Pancreas (tissue), 10 donors: Measurements from ENCODE around the gene RINT1. TPM values are rescaled to one million over a fixed set of nuclear protein-coding genes. Genes with fewer than 3 reads are reported as not detected.

Experiments
- ATAC-seq, 4 donors: fragments of 200-7000 bp; cut with Tn5 transposase; one replicate each; pipeline versions ENCODE4 v1.8.0 to v1.9.1; 2020; ENCODE audit warnings: mild to moderate bottlenecking in 4 of 4, moderate library complexity in 4 of 4
- DNase-seq, 6 donors: peaks; one replicate each; pipeline ENCODE4 v3.0.0-alpha.2; 2020
- FAIRE-seq: peaks from 2 replicates; lab custom pipeline; 2012; peaks lifted over from hg19 to GRCh38; lab: Jason Lieb, UNC
- H3K27ac ChIP-seq, 4 donors: fragments of 200-600 bp; sonication (generic); 1 replicate in 3 of 4; 2 replicates in 1 of 4; pipeline versions ENCODE4 v1.5.0 to v1.8.0; 2020
- H3K27me3 ChIP-seq, 4 donors: fragments of 200-600 bp; one replicate each; pipeline ENCODE4 v1.8.0; 2021
- H3K36me3 ChIP-seq, 3 donors: fragments of 200-600 bp; sonication (generic) in 1 of 3; one replicate each; pipeline versions ENCODE4 v1.5.0 to v1.8.0; 2020 to 2021
- H3K4me1 ChIP-seq, 3 donors: fragments of 200-600 bp; one replicate each; pipeline ENCODE4 v1.8.0; 2021
- H3K4me3 ChIP-seq, 4 donors: fragments of 200-600 bp; sonication (generic) in 2 of 4; one replicate each; pipeline versions ENCODE4 v1.5.0 to v1.8.0; 2020 to 2021
- H3K9me3 ChIP-seq, 4 donors: fragments of 200-600 bp; one replicate each; pipeline ENCODE4 v1.8.0; 2021
- CTCF ChIP-seq, 4 donors: fragments of 200-600 bp; sonication (generic) in 3 of 4; IDR thresholded peaks; one replicate each; pipeline versions ENCODE4 v1.5.0 to v1.8.0; 2021; ENCODE audit warnings: antibody characterized with exemption in 4 of 4
- WGBS, 2 donors: extraction: QIAGEN DNeasy Blood & Tissue Kit; methylation state at CpG; one replicate each; pipeline ENCODE4 v1.1.7; 2013; 5-methylcytosine and 5-hydroxymethylcytosine counted together
- intact Hi-C, 3 donors: fragments of 100-400 bp; cut with DNase I; formaldehyde crosslinking; loops; one replicate each; pipeline versions ENCODE4 v1.11.1 to v1.14.2; 2022
- polyA plus RNA-seq, 2 donors: library from polyadenylated mRNA; stranded (reverse); fragments of 200-250 nt; gene quantifications; one replicate each; pipeline ENCODE4 v1.2.3, GENCODE V29; 2013
- total RNA-seq, 6 donors: library from RNA; stranded (reverse); fragmentation: NEBNext Ultra II Directional in 4 of 6; extraction: Animal tissue kit (Norgen Biotek cat#: 25700) in 4 of 6; gene quantifications; one replicate each; pipeline versions ENCODE4 v1.2.1 to v1.2.4, GENCODE V29; 2021 to 2023
- donor health status: healthy with polysubstance abuse.
- donor health status: DM: no; HTN: no; CAD: no; lungs with moderate emphysema.
- donor health status: DM: no; HTN: no; CAD: no.
- donor health status: control.
- donor health status: control.
- donor health status: Bipolar disorder and iron deficiency.
- donor health status: DM: yes; HTN: yes; CAD: no.
- donor health status: DM: no; HTN: no; CAD: no.
- donor health status: DM: no; HTN: no; CAD: no.
- donor health status: DM: yes; HTN: yes; CAD: no.

The RINT1 gene
- total and polyA plus RNA-seq, 8 donors = 9.1 to 15.4 (median 13.0) TPM

GRCh38 chr7:105587909-105588635 is 56.1 kb downstream of the RINT1 start:
- TF ChIP-seq CTCF (IDR thresholded peaks at IDR 0.05) = no peak
- no peaks in the 10 kb centered on the region for H3K9me3 ChIP-seq
- H3K4me1 ChIP-seq = no peaks in the 10 kb centered on the region
- ATAC-seq = no peak
- H3K36me3 ChIP-seq = no peaks in the 10 kb centered on the region
- no peak for FAIRE-seq
- intact Hi-C loops = no loop called here
- DNase-seq = no peak
- WGBS, 2 donors = 89 to 92% methylated on average over 12 of the region's 12 CpGs
- H3K4me3 ChIP-seq = no peak overlapping the region
- no peak overlapping the region for H3K27ac ChIP-seq
- H3K27me3 ChIP-seq = no peaks in the 10 kb centered on the region

GRCh38 chr7:105589356-105590077 is 57.5 kb downstream of the RINT1 start:
- H3K4me3 ChIP-seq = no peak overlapping the region
- no peak for TF ChIP-seq CTCF (IDR thresholded peaks at IDR 0.05)
- no peaks in the 10 kb centered on the region for H3K4me1 ChIP-seq
- ATAC-seq = peak; percentile 40 to 94 (median 91)
- 23 to 27% methylated on average over 6 of the region's 6 CpGs for WGBS, 2 donors
- DNase-seq = peak in 3 of 6 donors; percentile 14 to 28 (median 20)
- H3K27me3 ChIP-seq = no peaks in the 10 kb centered on the region
- H3K27ac ChIP-seq = no peak overlapping the region
- H3K36me3 ChIP-seq = no peaks in the 10 kb centered on the region
- intact Hi-C loops = no loop called here
- H3K9me3 ChIP-seq = no peaks in the 10 kb centered on the region
- FAIRE-seq = no peak

- Histone ChIP-seq H3K36me3 (no peaks in the 10 kb centered on the region), H3K27me3 (no peaks in the 10 kb centered on the region), H3K4me1 (no peaks in the 10 kb centered on the region), H3K27ac (no peak overlapping the region), H3K9me3 (no peaks in the 10 kb centered on the region), H3K4me3 (no peak overlapping the region)
- intact Hi-C loops = no loop called here
- WGBS, 2 donors = 77 to 81% methylated on average over 5 of the region's 5 CpGs
- no peak for TF ChIP-seq CTCF (IDR thresholded peaks at IDR 0.05)
- DNase-seq = no peak
- no peak for FAIRE-seq
- ATAC-seq = no peak
These were observed 58.8 kb downstream of the RINT1 start for GRCh38 chr7:105590793-105591192.

GRCh38 chr7:105591522-105591921 is 59.5 kb downstream of the RINT1 start:
- Histone ChIP-seq H3K4me3 (no peak overlapping the region), H3K4me1 (no peaks in the 10 kb centered on the region), H3K9me3 (no peaks in the 10 kb centered on the region), H3K27ac (no peak overlapping the region), H3K36me3 (no peaks in the 10 kb centered on the region), H3K27me3 (no peaks in the 10 kb centered on the region)
- TF ChIP-seq CTCF (IDR thresholded peaks at IDR 0.05) = no peak
- DNase-seq (no peak), FAIRE-seq (no peak), ATAC-seq (no peak)
- intact Hi-C loops = no loop called here
- 74 to 80% methylated on average over 2 of the region's 2 CpGs for WGBS, 2 donors

GRCh38 chr7:105594034-105594433 is 62.0 kb downstream of the RINT1 start:
- Histone ChIP-seq H3K36me3 (no peaks in the 10 kb centered on the region), H3K4me3 (no peak overlapping the region), H3K27ac (no peak overlapping the region), H3K27me3 (no peaks in the 10 kb centered on the region), H3K9me3 (no peaks in the 10 kb centered on the region), H3K4me1 (no peaks in the 10 kb centered on the region)
- no peak for TF ChIP-seq CTCF (IDR thresholded peaks at IDR 0.05)
- intact Hi-C loops = no loop called here
- peak in 1 of 4 donors; percentile 53 for ATAC-seq
- FAIRE-seq = no peak
- WGBS, 2 donors = 24% methylated on average over 3 of the region's 3 CpGs
- DNase-seq = no peak
